GM19372 (cell line): ENCODE results near the gene GALNS.

Experiments
- ATAC-seq: cut with Tn5 transposase; IDR thresholded peaks from one replicate; pipeline ENCODE4 v1.9.1; 2021; ENCODE audit warnings: mild to moderate bottlenecking, low read depth, moderate library complexity; ENCODE audit not compliant: unreplicated experiment

The GALNS gene

DNA sequence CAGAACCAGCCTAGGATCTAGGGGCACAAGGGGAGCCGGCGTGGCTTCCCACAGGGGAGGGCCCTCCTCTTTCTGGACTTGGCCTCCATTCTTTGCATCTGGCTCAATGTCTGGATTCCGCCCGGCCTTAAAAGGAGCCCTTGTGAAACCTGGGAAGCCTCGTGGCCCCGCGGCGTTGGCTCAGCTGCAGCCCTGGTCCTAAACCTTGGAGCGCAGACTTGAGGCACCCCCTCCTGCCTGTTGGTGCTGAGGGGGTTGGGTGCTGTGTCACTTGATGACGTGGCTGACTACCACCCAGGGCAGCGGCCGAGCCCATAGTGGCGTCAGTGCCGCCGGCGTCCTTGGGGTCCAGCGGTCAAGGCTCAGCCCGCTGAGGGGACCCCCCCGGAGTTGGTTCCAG is 4.6 kb upstream of the GALNS start:
- no peak for ATAC-seq

DNA sequence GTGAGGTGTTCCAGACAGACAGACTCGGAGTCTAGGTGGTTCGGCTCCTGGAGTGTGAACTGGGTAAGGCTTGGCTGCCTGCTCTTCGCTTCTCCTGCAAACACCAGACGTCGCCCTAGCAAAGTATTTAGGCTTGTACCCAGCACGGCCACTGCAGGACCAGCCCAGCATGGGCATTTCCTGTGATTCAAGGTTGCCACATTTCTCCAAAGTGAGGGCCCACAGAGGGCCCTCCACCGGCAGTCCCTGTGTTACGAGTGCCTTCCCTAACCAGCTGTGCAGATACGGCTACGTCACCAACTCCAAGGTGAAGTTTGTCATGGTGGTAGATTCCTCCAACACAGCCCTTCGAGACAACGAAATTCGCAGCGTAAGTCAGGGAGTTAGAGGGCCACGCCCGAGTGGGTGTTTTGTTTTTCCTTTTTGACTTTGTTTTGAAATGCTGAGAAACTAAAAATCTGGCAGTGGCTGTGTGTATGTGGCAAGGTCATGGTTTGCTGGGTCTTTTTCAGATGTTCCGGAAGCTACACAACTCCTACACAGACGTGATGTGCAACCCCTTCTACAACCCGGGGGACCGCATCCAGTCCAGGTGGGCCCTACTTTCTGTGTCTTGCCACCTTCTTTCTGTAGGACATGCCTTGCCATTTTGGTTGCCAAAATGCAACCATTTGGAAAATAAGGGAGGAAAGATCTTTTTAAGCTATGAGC is 2.8 kb upstream of the GALNS start:
- ATAC-seq, result no peak

DNA sequence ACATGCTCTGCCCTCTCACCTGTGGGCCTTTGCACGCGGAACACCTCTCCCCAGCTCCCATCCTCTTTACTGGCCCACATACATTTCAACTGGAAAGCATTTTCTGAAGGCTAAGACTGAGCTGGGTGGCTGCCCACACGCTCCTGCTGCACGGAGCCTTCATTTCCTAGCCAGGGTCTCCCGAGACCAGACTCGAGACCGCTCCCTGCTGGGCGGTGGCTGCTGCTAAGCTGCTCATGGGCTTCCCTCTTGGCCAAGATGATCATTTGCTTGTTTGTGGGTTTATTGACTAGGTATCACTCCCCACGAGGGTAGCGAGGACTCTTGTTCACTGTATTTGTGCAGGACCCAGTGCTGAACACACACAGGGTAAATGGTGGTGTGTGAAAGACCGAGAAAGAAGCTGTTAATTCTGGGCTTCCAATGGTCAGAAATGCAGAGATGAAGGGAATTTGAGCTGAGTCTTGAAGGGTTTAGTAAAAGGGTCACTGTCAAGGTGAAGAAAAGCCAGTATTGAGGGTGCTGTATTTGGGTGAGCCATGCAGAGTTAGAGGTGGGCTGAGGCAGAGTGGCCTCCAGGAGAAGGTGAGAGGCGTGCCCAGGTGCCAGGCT is 1.1 kb upstream of the GALNS start:
- ATAC-seq, result peak; percentile 21

DNA sequence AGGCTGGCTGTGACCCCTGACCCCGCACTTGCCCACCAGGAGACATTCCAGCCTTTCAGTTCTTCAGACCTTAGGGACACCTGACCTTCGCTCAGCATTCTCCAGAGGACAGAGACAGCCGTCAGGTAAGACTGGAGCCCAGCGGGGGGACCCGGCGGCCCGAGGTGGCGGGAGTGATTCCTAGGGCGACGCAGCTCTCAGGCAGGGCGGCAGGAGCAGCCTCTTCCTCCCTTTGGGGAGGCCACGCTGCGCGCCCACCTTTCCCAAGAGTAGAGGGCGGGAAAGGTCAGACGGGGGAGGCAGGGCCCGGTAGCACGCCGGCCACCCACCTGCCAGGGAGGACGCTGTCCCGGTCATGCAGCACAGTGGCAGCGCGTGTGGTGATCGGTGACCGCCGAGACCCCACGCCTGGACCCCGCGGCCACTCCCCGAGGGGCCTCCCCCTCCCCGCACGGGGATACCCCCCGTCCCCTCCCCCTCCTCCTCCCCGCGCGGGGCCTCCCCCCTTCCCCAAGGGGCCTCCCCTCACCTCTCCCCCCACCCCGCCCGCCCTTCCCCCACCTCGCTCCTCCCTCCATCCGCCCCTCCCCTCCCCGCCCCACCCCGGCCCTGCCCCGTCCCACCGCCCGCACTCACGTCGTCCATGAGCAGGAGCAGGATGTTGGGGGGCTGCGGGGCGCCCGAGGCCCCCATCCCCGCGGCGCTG is 472 bp downstream of the GALNS start:
- ATAC-seq, result no peak

DNA sequence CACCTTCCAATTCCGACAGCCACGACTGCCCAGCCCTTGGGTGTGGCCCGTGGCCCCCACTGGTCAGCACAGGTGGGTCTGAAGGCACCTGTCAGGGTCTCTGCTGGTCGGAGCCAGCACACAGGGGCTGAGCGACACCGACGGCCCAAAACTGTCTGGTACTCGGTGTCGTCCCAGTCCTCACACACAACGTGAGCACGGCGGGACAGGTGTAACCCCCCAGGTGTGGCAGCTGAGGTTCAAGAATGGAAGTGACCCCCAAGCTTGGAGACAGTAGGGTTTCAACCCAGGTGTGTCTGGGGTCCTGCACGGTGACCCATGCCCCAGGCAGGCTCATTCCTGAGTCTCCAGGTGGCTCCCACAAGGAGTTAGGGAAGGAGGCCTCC is 1.0 kb downstream of the GALNS start:
- ATAC-seq, result no peak

DNA sequence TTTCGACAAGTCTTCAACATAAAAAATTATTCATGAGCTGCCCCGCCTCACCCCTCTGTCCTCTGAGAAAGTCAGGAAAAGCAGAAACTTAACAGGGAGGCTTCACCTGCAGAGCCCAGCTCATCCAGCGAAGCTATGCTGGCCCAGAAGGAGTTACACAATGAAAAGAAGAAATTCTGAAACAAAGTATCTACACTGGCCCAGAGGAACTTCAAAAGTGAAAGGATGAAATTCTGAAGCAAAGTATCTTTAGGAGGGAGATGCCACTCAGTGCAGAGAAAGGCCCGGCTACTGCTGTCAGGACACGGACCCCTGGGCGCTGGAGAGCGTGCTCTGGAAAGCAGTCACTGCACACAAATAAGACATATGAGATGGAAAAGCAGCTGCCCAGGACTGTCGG is 1.6 kb downstream of the GALNS start:
- ATAC-seq, result no peak

DNA sequence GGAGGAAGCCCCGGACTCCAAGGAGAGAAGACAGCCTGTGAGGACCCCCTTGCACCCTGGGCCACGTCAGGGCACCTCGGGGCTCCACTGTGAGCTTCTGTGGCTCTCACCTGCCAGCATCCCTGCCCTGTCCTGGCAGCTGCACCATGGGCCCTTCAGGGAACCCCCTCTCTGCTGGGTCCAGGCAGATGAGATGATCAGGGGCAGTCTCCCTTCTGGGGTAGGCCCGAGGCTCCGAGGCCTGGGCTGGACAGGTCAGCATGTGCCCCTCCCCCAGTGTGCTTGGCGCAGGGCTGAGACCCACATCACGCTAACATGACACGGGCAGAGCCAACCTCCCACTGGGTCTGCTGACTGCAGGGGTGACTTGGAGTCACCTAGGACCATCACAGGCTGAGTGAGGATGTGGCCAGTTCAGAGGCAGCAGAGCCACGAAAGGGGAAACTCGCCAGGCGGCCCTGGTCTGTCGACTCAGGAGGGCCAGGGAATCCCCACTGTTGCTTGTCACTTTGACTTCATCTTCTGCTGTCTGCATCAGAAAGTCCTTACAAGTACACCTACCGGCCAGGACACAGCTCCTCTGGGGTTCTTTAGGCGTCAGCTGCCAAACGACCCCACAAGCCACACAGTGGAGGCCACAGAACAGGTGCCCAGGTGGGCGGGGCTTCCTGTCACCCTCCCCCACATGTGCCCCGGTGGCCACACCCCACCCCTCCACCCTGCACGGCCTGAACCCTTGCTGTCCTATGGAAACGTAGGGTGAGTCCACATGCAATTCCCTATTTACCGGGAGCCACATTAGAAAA is 2.2 kb downstream of the GALNS start:
- no peak for ATAC-seq

DNA sequence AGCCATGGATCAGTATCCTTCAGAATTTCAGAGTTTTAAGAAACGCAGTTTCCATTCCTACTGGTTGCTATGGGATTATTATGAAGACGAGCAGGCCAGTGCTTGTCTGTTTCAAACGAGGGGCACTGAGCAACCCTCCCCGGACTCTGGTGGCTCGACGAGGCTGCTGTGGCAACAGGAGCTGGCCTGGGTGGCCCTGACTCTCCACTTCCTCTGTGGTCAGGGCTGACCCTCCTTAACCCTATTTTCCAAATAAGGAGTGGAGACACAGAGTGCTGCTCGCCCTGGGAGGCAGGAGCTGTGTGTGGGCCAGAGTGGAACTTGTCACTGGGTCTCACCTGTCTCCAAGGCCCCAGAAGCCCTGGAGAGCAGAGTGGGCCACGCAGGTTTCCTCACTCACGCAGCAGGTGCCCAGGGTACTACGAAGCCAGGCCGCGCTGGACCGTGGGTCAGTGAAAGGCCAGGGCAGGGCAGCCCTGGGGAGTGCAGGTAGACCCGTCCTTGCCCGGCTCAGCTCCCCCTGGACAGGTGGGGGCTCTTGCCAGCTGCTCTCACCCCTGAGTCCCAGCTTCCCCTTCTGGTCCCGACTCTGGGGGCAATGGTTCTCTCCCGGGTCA is 3.3 kb downstream of the GALNS start:
- ATAC-seq, result no peak

DNA sequence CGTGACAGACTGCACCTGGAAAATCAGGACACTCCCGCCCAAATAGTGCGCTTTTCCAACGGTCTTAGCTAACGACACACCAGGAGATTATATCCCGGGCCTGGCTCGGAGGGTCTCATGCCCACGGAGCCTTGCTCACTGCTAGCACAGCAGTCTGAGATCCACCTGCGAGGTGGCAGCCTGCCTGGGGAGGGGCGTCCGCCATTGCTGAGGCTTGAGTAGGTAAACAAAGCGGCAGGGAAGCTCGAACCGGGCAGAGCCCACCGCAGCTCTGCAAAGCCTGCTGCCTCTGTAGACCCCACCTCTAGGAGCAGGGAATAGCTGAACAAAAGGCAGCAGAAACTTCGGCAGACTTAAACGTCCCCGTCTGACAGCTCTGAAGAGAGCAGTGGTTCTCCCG is 5.1 kb downstream of the GALNS start:
- ATAC-seq, result no peak

DNA sequence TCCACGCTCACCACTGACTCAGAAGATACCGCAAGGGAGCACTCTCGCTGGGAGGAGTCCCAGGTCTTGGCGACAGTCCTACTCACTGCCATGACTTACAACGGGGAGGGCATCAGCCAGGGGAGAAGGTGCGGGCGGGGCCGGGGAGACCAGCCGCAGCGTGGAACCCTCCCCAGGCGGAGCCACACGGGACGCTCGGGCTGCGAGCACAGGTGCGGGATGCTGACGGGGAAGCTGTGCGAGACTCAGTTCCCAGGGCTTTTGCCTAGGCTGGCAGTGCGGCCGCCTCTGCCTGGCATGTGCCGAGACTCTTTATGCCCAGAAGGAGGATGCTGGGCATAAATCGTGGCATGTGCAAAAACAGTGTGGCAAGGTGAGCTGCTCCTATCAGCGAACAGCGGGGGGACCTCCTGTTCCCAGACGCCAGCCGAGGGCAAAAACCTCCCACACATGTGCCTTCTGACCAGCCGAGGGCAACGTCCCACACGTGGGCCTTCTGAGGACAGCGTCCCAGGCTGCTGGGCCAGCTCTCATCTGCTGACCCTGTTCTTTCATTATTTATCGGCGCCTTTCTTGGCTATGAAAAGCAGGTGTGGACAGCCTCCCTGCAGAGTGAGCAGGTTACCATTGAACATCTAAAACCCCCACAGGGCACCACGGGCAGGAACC is 6.1 kb downstream of the GALNS start:
- no peak for ATAC-seq

DNA sequence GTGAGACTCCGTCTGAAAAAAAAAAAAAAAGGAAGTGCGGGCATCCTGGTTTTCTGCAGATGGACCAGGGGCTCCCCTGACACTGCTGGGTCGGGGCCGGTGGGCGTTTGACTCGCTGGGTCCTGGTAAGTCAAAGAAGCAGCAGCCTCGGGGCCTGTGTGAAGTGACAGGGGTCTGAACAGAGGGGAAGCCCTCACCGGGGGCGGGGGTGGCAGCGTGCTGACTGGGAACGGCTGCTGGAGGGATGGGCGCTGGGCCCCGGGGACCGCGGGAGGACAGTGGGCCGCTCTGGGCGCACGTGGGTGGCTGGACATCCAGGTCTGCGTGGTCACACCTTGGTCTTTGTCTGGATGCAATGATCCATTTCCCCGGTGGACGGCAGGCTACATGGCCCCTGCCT is 8.2 kb downstream of the GALNS start:
- no peak for ATAC-seq

DNA sequence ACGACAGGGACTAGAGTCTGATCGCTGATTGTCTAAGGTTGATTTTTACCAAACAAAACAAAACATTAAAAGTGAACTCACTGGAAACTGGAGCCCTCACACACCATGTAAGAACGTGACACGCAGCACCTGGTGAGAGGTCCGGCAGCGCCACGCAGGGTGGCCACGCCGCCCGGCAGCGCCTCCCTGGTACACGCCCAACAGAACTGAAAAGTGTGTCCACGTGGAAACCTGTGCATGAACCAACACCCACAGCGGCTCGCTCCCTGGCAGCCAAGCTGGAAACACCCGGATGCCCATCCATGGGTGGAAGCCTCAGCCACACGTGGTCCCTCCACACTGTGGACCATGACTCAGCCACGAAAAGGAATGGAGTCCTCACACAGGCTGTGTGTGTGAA is 9.1 kb downstream of the GALNS start:
- no peak for ATAC-seq

DNA sequence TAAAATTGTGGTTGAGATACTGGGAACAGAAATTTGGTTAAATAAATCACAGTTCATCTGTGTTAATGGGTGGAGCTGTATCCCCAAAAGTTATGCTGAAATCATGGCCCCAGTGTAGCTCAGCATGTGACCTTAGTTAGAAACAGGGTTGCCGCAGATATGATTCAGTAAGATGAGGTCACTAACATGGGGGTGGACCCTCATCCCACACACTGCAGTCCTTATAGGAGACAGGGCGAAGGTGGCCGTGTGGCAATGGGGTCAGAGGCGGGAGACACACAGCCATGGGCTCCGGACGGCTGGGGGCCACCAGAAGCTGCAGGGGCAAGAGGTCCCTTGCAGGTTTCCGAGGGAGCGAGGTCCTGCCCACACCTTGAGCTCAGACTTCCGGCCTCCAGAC is 10.7 kb downstream of the GALNS start:
- ATAC-seq, result no peak

DNA sequence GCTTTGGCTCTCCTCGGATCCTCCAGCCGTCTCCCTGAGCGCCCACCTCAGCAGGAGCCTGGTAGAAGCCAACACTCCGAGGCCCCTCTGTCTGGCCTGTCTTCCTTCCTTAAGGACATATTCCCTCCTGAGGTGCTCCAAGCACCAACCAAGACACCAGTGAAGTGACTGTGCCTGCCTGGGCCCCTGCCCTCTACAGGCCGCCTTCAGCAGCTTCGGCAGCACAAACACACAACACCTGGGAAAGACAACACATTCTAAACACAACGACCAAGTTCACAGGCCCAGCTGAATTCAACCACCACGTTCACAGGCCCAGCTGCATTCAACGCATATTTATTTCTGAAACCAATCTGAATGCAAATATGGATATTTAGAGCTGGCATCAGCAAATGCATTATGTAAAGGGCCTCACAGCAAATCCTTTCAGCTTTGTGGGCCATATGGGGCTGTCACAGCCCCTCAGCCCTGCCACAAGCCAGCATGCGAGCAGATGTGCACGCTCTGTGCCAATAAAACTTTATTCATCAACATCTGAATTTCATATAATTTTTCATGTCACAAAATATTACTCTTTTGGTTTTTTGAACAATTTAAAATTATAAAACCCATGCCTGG is 12.2 kb downstream of the GALNS start:
- ATAC-seq, result no peak

DNA sequence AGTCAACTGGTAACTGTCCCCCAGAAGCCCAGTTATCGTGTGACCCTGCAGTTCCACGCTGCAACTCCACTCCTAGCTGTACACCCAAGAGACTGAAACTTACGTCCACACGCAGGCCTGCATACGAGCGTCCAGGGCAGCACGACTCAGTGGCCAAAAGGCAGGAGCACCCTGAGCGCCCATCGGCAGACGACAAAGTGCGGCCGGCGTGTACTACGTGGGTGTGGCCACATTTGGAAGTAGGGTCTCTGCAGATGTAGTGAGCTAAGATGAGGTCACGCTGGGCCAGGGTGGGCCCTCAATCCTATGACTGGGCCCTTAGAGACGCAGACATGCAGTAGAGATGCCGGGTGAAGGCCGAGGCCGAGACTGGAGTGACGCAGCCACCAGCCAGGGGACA is 13.5 kb downstream of the GALNS start:
- ATAC-seq, result no peak

DNA sequence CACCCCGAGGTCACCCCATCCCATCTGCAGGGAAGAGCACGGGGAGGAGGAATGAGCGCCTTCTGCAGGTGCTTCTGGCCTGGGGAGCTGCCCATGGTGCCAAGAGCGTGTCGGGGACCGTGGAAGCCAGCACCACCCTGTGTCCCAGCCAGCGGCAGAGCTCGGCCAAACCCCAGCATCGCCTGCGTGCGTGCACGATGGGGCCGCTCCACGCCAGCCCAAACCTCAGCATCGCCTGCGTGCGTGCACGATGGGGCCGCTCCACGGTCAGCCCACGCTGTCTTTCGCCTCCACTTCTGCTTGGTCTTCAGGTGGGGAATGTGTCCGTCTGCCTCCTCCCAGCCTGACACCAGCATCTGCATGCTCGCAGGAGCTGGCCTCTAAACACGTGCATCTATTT is 13.9 kb downstream of the GALNS start:
- ATAC-seq, result no peak

DNA sequence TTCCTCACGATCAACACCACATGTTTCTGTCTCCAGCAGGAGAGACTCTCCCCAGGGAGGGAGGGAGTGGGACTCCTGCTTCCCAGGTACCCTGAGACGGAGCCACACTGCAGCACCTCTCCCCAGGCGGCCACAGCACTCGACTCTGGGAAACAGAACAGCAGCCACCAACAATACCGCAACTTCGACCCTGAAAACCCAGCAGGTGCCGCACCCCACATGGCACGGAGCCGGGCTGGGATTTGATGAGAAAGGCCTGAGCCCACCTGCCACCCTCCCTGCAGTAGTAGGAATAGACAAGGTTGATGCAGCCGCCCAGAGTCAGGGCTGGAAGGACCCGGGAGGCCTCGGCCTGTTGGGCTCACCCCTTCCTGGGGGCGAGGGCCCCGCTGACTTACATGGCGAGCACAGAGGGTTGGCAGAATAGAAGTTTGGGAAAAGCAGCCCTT is 14.4 kb downstream of the GALNS start:
- ATAC-seq, result no peak

DNA sequence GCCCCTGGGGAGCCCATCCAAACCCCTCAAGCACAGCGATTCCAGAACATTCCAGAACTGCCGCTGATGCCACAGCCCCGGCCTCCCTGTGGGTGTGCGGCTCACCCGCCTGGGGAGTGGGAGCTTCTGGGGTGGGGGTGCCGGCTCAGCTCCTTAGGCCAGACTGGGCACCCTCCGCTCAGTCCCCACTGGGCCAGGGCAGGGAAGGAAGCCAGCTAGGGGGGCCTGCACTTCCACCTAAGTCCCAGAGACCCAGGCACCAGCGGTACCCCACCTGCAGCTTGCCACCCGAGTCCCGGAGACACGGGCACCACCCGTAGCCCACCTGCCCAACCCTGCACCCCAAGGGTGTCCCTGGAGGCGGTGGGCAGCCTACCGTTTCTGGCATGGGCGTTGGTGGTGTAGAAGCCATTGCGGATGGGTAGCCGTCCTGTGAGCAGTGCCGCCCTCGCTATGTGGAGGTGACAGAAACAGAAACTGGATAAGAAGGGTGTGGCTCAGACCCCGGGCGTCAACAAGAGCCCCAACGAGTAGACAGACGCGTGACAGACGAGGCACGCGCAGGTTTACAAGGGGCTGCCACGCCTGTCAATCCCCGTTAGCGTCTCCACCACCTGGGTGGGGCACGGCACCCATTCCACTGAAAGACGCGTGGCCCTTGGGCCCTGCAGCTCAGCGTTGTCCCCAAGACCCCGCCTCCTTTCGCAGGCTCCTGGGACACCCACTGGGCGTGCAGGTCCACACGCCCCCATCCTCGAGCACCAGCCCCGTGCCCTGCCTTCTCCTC is 15.0 kb downstream of the GALNS start:
- ATAC-seq, result no peak
